Lung (tissue), 12 donors: ENCODE results near the gene ADARB1. TPM values are rescaled to one million over a fixed set of nuclear protein-coding genes. Genes with fewer than 3 reads are reported as not detected.

Experiments used
- ATAC-seq: fragments of 200-7000 bp; cut with Tn5 transposase; one replicate; pipeline ENCODE4 v1.9.1; 2020; ENCODE audit warnings: moderate number of reproducible peaks; ENCODE audit not compliant: insufficient read depth, low FRiP score
- DNase-seq, 3 donors: peaks; one replicate each; pipeline ENCODE4 v3.0.0-alpha.2; 2013 to 2017
- H3K27ac ChIP-seq, 2 donors: one replicate each; pipeline ENCODE4 v1.5.1; 2013; ENCODE audit warnings: mild to moderate bottlenecking in 2 of 2, moderate library complexity in 2 of 2, control low read depth in 1 of 2, inconsistent platforms in 1 of 2, low read depth in 1 of 2, low read length in 1 of 2
- H3K27me3 ChIP-seq, 3 donors: one replicate each; pipeline ENCODE4 v1.5.1; 2013; ENCODE audit warnings: low read length in 2 of 3; ENCODE audit not compliant: control insufficient read depth in 3 of 3, insufficient read depth in 3 of 3
- H3K36me3 ChIP-seq, 4 donors: one replicate each; pipeline ENCODE4 v1.5.1; 2013; ENCODE audit warnings: low read length in 4 of 4, mild to moderate bottlenecking in 1 of 4, moderate library complexity in 1 of 4; ENCODE audit not compliant: control insufficient read depth in 4 of 4, insufficient read depth in 4 of 4
- H3K4me1 ChIP-seq, 5 donors: one replicate each; pipeline ENCODE4 v1.5.1; 2013; ENCODE audit warnings: low read length in 5 of 5, mild to moderate bottlenecking in 2 of 5, moderate library complexity in 1 of 5; ENCODE audit not compliant: control insufficient read depth in 5 of 5, insufficient read depth in 5 of 5
- H3K4me3 ChIP-seq: one replicate; pipeline ENCODE4 v1.5.1; 2013; ENCODE audit warnings: mild to moderate bottlenecking, control low read depth, moderate library complexity
- H3K9ac ChIP-seq, 2 donors: one replicate each; pipeline ENCODE4 v1.5.1; 2013; ENCODE audit warnings: low read length in 2 of 2, control low read depth in 1 of 2; ENCODE audit not compliant: insufficient read depth in 1 of 2
- H3K9me3 ChIP-seq, 4 donors: one replicate each; pipeline ENCODE4 v1.5.1; 2013; ENCODE audit warnings: low read length in 3 of 4, mild to moderate bottlenecking in 1 of 4, moderate library complexity in 1 of 4; ENCODE audit not compliant: control insufficient read depth in 4 of 4, insufficient read depth in 3 of 4
- CTCF ChIP-seq: IDR thresholded peaks from 2 replicates; pipeline ENCODE4 v1.5.1; 2012; ENCODE audit warnings: mild to moderate bottlenecking; ENCODE audit errors: control extremely low read depth, extremely low read depth
- WGBS, 2 donors: extraction: QIAGEN DNeasy Blood & Tissue Kit; methylation state at CpG; one replicate each; pipeline ENCODE4 v1.1.7; 2013; 5-methylcytosine and 5-hydroxymethylcytosine counted together
- polyA plus RNA-seq, 2 donors: library from polyadenylated mRNA; stranded (reverse); fragments of 200-250 nt; gene quantifications; one replicate each; pipeline ENCODE4 v1.2.1, GENCODE V29; 2013
- total RNA-seq, 2 donors: library from RNA; depleted of rRNA in 1 of 2; stranded (reverse); fragments of >200 nt in 1 of 2; gene quantifications; one replicate each; pipeline ENCODE4 v1.2.1, GENCODE V29; 2014 to 2021
- donor health status: control.
- donor health status: control.
- donor health status: Bipolar disorder and iron deficiency.
- donor health status: healthy.
- donor health status: DM: yes; HTN: yes; CAD: no.

ADARB1 gene
- total and polyA plus RNA-seq, 4 donors = 13.4 to 47.7 (median 32.6) TPM

GRCh38 chr21:45060675-45061311 lies 13.6 kb upstream of the ADARB1 start:
- 49 to 64% methylated on average over 9 of the region's 9 CpGs for WGBS, 2 donors
- H3K4me1 ChIP-seq = peaks cover 0 to 9% (median 0%) of the 10 kb centered on the region in 5 donors
- no peak for TF ChIP-seq CTCF
- no peak overlapping the region for H3K4me3 ChIP-seq
- H3K9ac ChIP-seq = no peak overlapping the region
- H3K9me3 ChIP-seq = no peaks in the 10 kb centered on the region
- no peak for ATAC-seq
- peak in 2 of 3 donors; percentile 18 to 32 for DNase-seq
- no peaks in the 10 kb centered on the region for H3K27me3 ChIP-seq
- H3K27ac ChIP-seq = no peak overlapping the region
- no peaks in the 10 kb centered on the region for H3K36me3 ChIP-seq

GRCh38 chr21:45064091-45064490 lies 10.3 kb upstream of the ADARB1 start:
- ATAC-seq = no peak
- no peaks in the 10 kb centered on the region for H3K36me3 ChIP-seq
- no peaks in the 10 kb centered on the region for H3K4me1 ChIP-seq
- no peaks in the 10 kb centered on the region for H3K9me3 ChIP-seq
- TF ChIP-seq CTCF = no peak
- H3K27ac ChIP-seq = no peak overlapping the region
- WGBS, 2 donors = 84% methylated on average over 8 of the region's 8 CpGs
- no peaks in the 10 kb centered on the region for H3K27me3 ChIP-seq
- DNase-seq = no peak
- H3K9ac ChIP-seq = no peak overlapping the region
- no peak overlapping the region for H3K4me3 ChIP-seq

DNA sequence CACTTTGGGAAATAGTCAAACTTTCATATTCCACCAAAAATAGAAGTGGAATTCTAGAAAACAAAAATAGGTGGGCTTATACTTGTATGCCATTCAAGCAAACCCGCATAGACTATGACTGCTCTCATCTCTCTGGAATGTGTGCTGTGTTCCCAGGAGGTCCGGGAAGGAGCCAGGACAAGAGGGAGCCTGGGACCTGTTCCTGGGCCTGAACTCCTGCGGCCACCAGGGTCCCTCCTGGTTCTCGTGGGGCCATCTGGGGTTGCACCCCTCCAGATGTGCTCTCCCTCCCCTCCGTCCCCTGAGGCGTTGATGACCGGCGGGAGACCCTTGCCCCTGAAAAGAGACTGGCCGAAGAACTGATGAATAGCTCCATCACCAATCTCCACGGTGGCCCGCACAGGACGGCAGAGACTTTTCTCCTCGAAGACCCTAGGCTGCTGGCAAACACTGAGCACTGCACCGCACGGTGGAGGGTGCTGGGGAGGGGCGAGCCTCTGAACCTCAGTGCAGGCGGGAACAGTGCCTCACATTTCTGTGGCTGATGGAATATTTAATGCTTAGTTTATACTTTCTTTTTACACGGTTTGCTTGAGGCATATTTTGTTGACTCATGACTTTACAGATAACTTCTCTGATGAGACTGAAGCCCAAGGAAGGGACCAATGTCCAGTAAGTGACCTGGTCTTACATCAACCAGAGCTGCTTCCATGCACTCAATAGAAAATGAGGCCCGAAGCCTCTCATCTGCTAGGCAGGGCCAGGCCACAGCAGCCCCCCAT lies 9.6 kb upstream of the ADARB1 start:
- ATAC-seq (no peak), DNase-seq (no peak)
- TF ChIP-seq CTCF = no peak
- no peaks in the 10 kb centered on the region for H3K27me3 ChIP-seq
- H3K9me3 ChIP-seq = no peaks in the 10 kb centered on the region
- H3K27ac ChIP-seq = no peak overlapping the region
- no peak overlapping the region for H3K9ac ChIP-seq
- WGBS, 2 donors = 88 to 89% methylated on average over 19 of the region's 19 CpGs
- no peaks in the 10 kb centered on the region for H3K4me1 ChIP-seq
- no peak overlapping the region for H3K4me3 ChIP-seq
- no peaks in the 10 kb centered on the region for H3K36me3 ChIP-seq
